Activated naive CD4-positive, alpha-beta T cell (primary cell): ENCODE measurements around the gene MERTK.
"Not testable (repeated sequence)": the region's sequence is repeated elsewhere in the genome, so short reads cannot be mapped to it uniquely, and the experiment has no call there.

ENCODE experiments used
- DNase-seq, 4 experiments: peaks; one replicate each; lab custom pipeline; 2025; lab: John Stamatoyannopoulos, UW

The MERTK gene

GRCh38 chr2:112045446-112046014 lies 147.1 kb downstream of the MERTK start:
- no peak for DNase-seq

GRCh38 chr2:112046231-112046630 lies 147.8 kb downstream of the MERTK start:
- DNase-seq: no peak

- no peak for DNase-seq
Observed at GRCh38 chr2:112047537-112048235, 149.3 kb downstream of the MERTK start.

- DNase-seq: no peak
Observed at GRCh38 chr2:112048236-112048592, 149.8 kb downstream of the MERTK start.

- DNase-seq: no peak
Observed at GRCh38 chr2:112048887-112049286, 150.5 kb downstream of the MERTK start.

GRCh38 chr2:112050316-112050715 lies 151.9 kb downstream of the MERTK start:
- no peak for DNase-seq

GRCh38 chr2:112053917-112054846 lies 155.8 kb downstream of the MERTK start:
- DNase-seq: peak; percentile 97 to 99 (median 98)

GRCh38 chr2:112054847-112055729 lies 156.7 kb downstream of the MERTK start, which contains the start of gene TMEM87B:
Gene TMEM87B (plus strand): TSS chr2:112055269. CDS start chr2:112055592, 323 bp downstream.
- peak; percentile 92 to 99 (median 97) for DNase-seq

GRCh38 chr2:112055730-112056625 lies 157.6 kb downstream of the MERTK start:
- DNase-seq: peak in 1 of 4 experiments; percentile 26

- DNase-seq: no peak
Observed at GRCh38 chr2:112056626-112056987, 158.2 kb downstream of the MERTK start.

- DNase-seq: no peak
Observed at GRCh38 chr2:112059671-112060070, 161.3 kb downstream of the MERTK start.

GRCh38 chr2:112061299-112061698 lies 162.9 kb downstream of the MERTK start:
- DNase-seq: no peak

GRCh38 chr2:112061840-112062239 lies 163.4 kb downstream of the MERTK start:
- no peak for DNase-seq

- no peak for DNase-seq
Observed at GRCh38 chr2:112062894-112063293, 164.5 kb downstream of the MERTK start.

- DNase-seq: no peak
Observed at GRCh38 chr2:112065486-112065885, 167.1 kb downstream of the MERTK start.

GRCh38 chr2:112065966-112066365 lies 167.6 kb downstream of the MERTK start:
- DNase-seq: no peak

- DNase-seq: not testable (repeated sequence)
Observed at GRCh38 chr2:112069794-112070193, 171.4 kb downstream of the MERTK start.

GRCh38 chr2:112073875-112074274 lies 175.5 kb downstream of the MERTK start:
- no peak for DNase-seq

- DNase-seq: no peak
Observed at GRCh38 chr2:112074506-112074905, 176.1 kb downstream of the MERTK start.

GRCh38 chr2:112075490-112076260 lies 177.3 kb downstream of the MERTK start:
- no peak for DNase-seq
